Measurements from ENCODE around the gene HHATL.

HHATL gene

DNA sequence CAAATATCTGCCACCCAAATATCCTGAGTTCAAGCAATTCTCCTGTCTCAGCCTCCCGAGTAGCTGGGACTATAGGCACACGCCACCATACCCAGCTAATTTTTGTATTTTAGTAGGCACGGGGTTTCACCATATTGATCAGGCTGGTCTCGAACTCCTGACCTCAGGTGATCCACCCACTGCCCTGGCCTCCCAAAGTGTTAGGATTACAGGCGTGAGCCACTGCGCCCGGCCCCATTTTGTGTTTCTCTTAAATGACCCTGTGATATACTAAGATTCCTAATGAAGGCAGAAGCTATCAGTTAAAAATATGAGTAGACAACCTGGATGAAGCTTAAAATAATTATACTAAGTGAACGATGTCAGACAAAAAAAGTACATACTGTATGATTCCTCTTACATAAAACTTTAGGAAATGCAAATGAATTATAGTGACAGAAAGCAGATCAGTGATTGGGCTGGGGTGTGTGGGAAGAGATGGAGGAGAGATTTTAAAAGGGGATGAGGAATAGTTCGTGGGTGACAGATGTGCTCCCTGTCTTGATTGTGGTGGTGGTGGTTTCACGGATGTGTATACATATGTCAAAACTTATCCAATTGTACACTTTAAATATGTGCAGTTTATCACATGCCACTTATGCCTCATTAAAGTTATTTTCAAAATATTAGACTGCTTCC is 21.1 kb downstream of the HHATL start:
- DNase-seq, result no peak

DNA sequence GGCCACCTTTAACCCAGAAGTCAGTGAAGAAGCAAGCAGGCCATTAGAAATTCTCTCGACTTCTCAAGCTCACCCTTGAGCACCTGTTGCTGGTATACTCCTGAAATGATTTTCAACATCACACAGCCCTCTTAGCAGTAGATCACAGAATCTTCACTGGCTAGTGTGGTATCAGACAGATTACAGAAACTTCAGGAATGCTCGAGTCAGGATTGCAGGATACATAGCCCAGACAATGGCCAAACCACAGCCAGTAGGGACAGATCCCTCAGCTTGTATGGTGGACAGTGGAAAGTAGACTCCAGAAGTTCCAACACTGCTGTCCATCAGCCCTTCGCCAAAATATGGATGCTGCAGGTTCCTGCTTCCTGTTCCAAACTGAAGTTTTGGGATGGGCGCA is 21.8 kb downstream of the HHATL start:
- DNase-seq, result no peak

DNA sequence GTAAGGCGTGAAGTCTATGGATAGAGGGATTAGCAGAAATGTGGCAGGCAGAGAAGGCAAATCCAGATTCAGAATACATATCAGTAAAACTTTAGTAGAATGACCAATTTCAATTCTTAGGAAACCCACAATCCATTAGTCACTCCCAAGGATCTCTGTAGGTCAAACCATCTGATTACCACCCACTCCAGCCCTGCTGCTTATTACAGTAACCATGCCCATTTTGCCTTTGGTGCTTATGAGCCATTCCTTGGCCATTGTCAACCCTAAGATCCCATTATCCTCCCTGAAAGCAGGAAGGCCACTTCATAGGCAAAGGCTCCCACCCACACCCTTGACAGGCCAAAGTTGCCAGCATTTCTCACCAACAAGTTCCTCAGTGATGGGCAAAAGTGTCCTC is 22.3 kb downstream of the HHATL start:
- no peak for DNase-seq

DNA sequence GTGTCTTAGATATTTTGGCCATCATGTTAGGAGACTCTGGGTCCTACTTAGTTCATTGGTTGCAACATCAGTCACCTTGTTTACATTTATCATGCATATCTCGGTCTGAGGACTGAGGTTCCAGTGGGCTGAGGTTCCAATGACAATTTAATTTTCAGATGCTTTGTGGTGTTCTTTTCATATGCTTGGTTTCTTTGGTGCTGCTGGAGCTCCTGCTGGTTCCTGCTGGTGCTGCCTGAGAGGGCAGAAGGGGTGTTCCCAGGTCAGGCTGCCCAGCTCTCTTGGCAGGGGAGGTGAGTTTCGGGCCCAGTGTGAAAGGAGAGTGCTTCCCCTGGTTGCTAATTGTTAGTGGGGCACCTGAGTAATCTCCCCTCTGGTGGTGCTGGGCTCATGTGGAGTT is 24.2 kb downstream of the HHATL start:
- no peak for DNase-seq

DNA sequence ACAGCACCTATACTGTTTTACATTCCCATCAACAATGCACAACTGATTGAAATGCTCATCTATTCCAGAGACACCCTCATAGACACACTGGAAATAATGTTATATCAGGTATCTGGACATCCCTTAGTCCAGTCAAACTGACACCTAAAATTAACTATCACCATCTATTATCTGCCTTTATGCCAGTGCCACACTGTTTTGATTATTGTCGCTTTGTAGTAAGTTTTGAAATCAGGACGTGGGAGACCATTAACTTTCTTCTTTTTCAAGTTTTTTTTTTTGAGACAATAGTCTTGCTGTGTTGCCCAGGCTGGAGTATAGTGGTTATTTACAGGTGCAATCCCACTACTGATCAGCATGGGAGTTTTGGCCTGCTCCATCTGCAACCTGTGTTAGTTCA is 26.7 kb downstream of the HHATL start:
- DNase-seq, result no peak

DNA sequence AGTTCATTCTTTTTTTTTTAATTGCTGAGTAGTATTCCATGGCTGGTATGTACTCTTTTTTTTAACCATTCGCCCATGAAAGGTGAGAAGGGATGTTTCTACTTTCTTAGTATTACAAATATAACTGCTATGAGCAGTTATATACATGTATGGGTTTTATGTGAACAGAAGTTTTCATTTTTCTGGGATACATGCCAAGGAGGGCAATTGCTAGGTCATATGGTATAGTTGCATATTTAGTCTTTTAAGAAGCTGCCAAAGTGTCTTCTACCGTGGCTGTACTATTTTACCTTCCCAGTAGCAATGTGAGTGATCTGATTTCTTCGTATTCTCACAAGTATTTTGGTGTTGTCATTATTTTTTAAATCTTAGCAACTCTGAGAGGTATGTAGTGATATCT is 28.5 kb downstream of the HHATL start:
- DNase-seq, result no peak

DNA sequence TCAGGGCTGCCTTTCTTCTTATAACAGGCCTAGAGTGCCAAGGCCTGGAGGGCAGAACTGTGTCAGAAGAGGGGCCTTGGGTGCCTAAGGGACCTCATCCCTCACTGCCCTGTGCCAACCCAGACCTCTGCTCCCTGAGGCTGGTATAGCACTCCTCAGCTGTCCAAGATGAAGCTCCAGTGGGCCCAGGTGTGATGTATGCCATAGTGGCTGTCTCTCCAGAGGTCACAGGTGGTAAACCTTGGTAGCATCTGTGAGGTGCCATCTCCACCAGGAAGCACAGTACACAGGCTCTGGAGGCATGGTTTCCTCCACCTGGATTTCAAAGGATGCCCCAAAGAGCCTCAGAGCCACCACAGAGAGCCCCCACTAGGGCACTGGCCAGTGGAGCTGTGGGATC is 29.5 kb downstream of the HHATL start:
- no peak for DNase-seq

DNA sequence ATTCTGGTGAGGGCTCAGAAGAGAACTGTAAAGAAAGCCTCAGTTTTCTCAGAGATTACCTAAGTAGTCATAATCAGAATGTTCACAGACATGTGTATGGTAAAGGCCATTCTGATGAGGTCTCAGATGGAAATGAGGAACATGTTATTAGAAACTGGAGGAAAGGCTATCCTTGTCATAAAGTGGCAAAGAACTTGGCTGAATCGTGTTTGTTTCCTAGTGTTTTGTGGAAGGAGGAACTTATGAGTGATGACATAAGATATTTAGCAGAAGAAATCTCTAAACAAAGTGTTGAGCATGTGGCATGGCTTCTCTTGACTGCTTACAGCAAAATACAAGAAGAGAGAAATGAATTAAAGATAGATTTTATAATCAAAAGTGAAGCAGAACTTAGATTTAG is 30.1 kb downstream of the HHATL start:
- no peak for DNase-seq

DNA sequence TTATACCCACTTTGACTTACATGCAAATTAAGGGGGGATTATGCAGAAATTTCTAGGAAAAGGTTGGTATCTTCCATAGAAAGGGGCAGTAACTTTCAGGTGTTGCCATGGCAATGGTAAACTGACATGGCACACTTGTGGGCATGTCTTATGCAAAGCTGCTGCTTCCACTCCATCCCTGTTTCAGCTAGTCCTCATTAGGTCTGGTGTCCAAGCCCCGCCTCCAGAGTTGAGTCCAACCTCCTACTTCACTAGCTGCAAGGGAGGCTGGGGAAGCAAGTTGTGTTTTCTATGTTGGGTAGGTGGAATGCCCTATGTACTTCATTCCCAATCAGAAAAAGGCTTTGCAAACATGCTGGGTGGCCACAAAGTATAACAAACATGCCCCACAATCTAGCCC is 31.9 kb downstream of the HHATL start:
- DNase-seq, result no peak

DNA sequence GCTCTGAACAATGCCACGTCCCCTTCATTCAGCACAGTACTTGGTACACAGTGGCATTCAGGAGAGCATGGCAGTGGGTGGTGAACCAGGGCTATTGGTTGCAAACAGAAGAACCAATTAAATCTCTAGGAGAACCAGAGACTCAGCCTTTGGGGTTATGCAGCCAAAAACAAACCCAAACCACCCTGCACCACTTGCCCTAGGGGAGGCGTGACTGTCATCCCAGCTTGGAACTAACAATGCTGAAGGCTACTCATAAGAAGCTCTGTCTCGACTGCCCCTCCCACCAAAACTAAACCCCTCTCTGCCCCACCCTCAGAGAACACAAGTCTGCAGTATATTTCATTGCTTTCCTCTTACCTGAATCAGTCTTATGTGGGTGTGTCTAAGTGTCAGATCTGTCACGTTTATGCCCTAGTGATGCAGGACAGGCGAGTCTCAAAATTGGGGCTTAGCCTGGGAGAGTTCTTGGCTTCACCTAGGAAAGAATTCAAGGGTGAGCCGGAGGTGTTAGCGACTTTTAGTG is 32.5 kb downstream of the HHATL start:
- DNase-seq, result no peak

DNA sequence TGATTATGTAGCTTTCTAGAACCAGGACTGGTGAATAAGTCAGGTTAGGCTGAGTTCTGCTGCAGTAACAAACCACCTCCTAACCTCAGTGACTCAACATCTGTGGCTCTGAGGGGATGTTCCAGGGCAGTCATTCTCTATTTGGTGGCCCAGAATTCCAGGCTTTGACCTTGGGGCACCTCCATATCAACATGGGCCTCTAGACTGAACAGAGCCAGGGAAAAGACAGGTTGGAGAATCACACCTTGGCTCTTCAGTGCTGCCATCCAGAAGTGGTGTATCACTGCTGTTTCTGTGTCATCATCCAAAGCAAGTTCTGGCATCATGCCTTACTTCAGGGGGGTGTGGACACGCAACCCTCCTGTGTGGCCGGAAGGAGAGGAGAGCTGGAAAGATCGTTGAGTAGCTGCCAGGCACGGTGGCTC is 33.8 kb downstream of the HHATL start:
- DNase-seq, result no peak

DNA sequence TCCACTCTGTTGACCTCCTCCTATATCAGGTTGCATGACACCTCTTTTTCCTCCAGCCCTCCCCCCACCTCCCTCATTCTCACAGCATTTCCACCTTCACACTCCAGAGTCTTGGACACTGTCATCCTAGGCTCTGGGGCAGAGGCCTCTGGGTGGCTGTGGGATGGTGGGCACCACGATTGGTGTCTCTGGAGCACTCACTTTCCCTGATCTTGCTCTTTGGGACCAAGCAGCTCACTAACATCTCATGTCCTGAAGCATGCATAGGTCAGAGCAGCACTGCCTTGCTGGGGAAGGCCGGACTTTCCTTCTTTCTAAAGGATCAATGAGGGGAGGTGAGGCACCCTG is 34.2 kb downstream of the HHATL start:
- no peak for DNase-seq

DNA sequence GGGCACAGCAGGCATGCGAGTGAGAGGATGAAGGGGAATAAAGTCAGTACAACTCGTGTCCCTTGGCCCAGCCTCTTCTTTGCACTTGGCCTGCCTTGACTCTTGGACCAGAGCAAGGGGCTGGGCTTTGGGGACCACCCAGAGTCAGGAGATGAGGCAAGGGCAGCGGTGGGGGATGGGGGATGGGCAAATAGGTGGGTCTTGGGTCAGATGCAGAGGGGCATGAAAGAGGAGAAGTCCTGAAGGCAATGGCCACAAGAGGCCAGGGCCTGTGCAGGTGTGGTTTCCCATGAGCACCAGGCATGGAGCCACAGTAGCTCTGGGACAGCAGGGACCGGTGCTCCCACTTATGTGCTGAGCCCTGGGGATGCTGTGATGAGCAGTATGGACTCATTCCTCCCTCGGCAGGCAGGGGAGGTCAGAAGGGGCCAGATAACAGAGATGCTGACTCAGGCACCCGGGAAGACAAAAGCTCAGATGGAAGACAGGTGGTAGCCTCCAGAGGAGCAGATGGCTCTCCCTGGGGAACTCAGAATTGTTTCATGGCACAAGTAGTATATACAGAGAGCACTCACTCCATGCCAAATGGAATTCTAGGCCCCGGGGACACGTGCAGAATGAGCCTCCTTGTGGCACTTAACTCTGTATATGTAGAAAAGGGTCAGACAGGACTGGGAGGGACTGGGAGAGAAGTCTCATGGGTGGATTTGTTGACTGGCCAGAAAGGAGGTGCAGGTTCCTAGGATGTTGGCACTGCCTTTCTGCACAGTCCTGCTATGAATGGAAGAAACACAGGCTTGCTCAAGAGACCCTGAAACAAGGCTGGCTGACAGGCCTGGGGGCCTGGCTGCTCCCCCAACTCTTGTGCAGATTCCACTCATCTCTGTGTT is 34.8 kb downstream of the HHATL start:
- no peak for DNase-seq

DNA sequence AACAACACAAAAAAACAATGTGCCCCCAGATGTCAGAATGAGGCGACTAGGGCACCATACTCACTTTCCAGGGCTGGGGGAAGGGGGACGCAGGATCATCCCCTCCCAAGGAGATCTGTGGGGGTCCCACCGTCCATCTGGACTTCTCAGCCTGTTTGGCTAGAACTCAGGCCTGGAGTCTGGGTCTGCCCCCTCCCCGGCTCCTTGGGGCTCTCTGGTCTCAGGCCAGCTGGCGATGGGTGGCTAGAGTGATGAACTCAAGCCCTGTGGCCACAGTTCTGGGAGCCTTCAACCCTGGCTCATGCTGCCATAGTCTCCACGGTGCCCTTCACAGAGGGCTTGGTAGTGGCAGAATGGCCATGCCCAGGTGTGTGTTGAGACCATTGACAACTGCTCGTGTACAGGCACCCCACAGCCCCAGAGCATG is 35.5 kb downstream of the HHATL start:
- DNase-seq, result no peak

DNA sequence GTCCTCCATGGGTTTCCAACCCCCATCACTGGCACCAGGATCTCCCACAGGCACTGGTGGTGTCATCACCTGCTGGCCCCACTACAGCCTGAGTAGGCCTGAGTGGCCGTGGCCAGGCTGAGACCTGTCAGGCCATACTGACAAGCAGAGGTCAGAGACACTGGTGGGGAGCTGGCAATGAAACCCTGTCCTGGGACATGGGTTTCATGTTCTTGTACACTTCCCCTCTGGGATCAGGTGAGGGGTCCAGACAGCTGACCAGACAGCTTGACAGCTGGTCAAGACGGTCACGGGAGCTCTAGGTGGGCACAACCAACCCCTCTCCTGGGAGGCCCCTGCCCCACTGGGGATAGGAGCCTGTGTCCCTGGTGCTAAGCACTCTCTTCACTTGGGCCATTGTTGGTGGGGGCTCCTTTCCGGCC is 36.0 kb downstream of the HHATL start:
- no peak for DNase-seq

DNA sequence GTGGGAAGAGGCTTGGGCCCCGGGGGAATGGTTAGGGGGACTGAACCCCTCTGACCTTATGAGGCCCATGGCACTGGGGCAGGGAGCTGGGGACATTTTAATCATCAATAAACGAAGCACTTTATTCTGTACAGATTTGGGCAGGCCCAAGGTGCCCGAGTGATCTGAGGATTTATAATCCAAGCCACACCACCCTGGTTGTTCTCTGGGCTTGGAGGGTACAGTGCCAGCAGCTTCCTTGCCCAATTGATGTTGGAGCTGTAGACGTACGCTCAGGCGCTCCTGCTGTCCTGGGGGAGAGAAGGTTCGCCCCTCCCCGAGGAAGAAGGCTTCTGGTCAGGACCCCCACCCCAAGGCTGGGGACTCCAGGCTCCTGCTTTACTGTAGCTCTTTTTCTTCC is 36.6 kb downstream of the HHATL start:
- DNase-seq, result no peak

DNA sequence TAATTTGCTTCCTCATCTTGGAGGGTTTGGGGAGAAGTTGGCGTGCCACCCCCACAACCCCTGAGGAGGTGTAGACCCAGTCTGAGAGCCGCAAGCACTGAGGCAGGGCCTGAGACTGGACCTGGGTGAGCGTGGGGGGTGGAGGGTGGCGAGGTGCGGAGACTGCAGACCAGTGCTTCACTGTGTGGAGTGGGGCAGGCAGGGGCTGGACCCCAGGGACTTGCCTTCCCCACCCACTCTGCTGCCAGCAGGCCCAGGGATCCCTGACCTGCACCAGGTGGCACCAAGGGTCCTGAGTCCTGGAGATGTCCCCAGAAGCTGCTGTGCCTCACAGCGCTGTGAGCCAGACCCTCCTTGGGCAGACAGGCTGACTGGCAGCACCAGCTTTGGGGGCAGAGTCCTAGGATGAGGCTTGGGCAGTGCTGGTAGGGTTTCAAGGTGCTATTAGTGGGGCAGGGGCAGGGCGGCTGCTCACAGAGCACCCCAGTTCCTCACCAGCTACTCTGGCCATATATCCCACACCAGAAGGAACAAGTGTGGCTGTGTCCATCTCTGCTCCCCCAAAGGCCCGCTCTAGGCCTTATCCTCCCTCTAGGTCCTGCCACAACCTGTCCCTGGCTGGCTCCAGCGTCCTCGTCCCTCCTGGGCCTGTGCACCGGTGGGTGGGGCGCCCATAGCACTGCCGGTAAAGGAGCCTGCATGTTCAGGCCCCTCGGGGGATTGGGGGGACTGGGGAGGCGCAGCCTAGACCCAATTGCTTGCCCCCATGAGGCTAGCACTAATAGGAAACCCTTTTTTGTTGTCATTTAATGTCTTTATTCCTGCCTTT is 37.3 kb downstream of the HHATL start:
- no peak for DNase-seq

DNA sequence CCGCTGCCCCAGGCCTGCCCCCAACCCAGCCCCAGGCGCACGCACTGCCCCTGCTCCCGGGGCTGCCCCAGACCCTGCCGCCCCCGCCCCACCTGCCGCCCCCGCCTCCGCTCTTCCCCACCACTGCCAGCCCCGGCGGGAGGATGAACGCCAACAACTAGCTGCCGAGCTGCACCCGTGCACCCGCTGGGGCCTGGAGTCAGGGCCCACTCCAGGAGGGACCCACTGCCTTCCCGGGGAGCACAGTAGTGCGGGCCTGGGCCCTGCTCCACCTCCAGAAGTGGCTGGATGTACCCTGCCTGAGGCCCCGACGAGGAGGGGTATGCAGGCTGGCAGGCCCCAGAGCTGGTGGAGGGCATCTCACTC is 38.2 kb downstream of the HHATL start:
- no peak for DNase-seq

DNA sequence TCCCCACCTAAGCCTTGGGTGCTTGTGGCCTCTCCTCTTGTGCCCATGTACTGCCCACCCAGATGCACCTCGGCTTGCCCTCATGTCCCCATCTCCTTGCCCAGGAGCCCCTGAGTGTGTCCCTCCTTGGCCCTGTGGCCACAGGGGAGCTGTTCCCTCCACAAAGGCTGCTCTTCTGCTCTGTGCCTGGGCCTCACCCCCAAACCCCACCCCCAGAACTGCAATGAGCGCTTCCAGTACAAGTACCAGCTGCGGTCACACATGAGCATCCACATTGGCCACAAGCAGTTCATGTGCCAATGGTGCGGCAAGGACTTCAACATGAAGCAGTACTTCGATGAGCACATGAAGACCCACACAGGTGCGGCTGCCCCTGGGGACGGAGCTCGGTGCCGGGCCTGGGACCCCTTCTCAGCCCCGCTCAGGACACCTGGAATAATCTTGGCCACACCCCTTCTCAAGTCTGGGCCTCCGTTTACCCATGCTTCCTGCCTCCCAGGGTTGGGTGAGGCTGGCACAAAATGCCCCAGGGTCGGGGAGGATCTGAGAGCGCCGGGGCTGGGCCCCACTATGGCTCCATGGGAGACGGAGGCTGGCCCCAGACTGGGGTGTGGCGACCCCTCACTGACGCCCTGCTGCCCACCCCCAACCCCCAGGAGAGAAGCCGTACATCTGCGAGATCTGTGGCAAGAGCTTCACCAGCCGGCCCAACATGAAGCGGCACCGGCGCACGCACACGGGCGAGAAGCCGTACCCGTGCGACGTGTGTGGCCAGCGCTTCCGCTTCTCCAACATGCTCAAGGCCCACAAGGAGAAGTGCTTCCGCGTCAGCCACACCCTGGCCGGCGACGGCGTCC is 38.8 kb downstream of the HHATL start:
- DNase-seq, result no peak

DNA sequence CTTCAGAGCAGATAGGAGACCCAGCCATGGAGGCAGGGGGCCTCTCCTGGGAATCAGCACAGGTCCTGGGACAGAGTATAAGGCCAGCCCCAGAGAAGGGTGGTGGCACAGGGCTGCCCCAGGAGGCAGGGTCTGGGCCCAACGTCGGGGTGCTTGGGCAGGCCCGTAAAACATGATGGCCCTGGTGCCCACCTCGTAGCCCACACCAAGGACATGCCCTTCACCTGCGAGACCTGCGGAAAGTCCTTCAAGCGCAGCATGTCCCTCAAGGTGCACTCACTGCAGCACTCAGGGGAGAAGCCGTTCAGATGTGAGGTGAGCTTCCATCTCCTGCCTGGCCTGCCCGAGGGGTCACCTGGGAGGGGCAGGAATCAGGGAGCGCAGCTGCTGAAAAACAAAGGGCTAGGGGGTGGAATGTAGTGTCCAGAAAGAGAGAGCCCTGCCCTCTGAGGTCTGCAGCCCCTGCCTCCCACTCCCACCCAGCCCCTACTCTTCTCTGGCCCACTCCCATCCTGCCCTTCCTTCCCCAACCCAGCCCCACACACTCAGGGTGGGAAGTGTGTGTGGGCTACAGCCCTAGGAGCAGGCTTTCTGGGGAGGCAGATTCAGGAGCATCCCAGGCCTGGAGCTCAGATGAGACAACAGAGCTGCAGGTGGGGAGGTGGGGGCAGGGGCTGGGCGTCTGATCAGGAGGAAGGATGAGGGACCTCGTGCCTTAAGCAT is 39.6 kb downstream of the HHATL start:
- no peak for DNase-seq

DNA sequence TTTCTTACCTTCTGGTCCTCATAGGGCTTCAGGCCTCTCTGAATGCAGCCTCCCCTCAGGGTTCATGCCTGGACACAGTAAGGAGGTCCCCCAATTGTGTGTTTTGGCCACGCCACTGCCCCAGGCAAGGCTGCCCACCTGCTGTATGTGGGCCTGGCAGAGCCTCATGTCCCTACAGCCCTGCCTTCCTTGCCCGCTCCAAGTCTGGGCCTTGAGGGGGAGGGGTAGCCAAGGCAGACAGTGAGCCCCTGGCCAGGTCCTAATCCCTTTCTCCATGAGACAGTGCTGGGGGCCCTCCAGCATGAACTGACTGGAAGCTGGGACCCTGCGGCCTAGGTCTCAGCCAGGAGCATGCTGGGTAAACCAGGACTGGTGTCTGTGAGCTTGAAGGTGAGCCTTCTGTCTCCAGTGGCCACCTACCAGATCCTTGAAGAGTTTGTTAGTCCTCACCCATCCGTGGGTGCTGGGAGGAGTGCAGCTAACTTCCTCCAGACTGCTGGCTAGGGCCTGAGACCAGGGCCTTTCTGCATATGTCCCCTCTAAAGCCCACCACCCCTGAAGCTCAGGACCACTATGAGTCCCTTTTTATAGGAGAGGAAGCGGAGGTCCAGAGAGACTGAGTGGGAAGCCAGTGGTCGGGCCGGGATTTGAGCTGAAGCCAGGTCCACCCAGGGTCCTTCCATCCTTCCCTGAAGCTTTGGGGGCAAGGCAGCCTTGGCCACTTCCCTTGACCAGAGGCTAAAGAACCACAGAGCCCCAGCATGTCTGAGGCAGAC is 40.4 kb downstream of the HHATL start:
- DNase-seq, result no peak
